SK-N-SH treated with all-trans-retinoic acid at 6 μM for 48 hours (cell line): Measurements from ENCODE around the gene OPN4.

Source experiments
- ATAC-seq: fragments of 200-7000 bp; cut with Tn5 transposase; 3 replicates; pipeline ENCODE4 v1.9.1; 2020; ENCODE audit warnings: mild to moderate bottlenecking, moderate library complexity
- ARNTL ChIP-seq: fragments of 450-650 bp; formaldehyde crosslinking; IDR thresholded peaks from 2 replicates; pipeline ENCODE4 v1.5.0; 2020; ENCODE audit warnings: low read depth, mild to moderate bottlenecking, moderate library complexity, borderline replicate concordance
- BACH2 ChIP-seq: fragments of 250-450 bp; sonication (Bioruptor Pico); IDR thresholded peaks from 2 replicates; pipeline ENCODE4 v1.9.0; 2021; ENCODE audit warnings: mild to moderate bottlenecking, borderline replicate concordance
- CSDC2 ChIP-seq: fragments of 250-450 bp; sonication (Bioruptor Pico); IDR thresholded peaks from 2 replicates; pipeline ENCODE4 v1.5.0; 2020; ENCODE audit warnings: mild to moderate bottlenecking, moderate library complexity
- ESRRG ChIP-seq: fragments of 250-450 bp; sonication (Bioruptor Pico); IDR thresholded peaks from 2 replicates; pipeline ENCODE4 v1.6.1; 2021; ENCODE audit warnings: mild to moderate bottlenecking
- GLIS3 ChIP-seq: fragments of 250-450 bp; sonication (Bioruptor Pico); IDR thresholded peaks from 2 replicates; pipeline ENCODE4 v1.5.0; 2020; ENCODE audit warnings: mild to moderate bottlenecking, moderate library complexity
- ISL1 ChIP-seq: fragments of 250-450 bp; sonication (Bioruptor Pico); IDR thresholded peaks from 2 replicates; pipeline ENCODE4 v2.1.2; 2022; ENCODE audit warnings: mild to moderate bottlenecking, moderate library complexity
- OSR1 ChIP-seq: fragments of 250-450 bp; sonication (Bioruptor Pico); IDR thresholded peaks from 2 replicates; pipeline ENCODE4 v1.8.0; 2022; ENCODE audit warnings: moderate library complexity, mild to moderate bottlenecking, inconsistent platforms
- PPARA ChIP-seq: fragments of 250-450 bp; sonication (Bioruptor Pico); IDR thresholded peaks from 2 replicates; pipeline ENCODE4 v1.5.0; 2020; ENCODE audit warnings: mild to moderate bottlenecking, borderline replicate concordance
- RARB ChIP-seq: fragments of 250-450 bp; sonication (Bioruptor Pico); IDR thresholded peaks from 2 replicates; pipeline ENCODE4 v1.8.0; 2021; ENCODE audit warnings: mild to moderate bottlenecking, moderate library complexity
- SNAI2 ChIP-seq: fragments of 250-450 bp; sonication (Bioruptor Pico); IDR thresholded peaks from 2 replicates; pipeline ENCODE4 v1.5.0; 2020; ENCODE audit warnings: mild to moderate bottlenecking, moderate library complexity
- TCF4 ChIP-seq: fragments of 250-450 bp; sonication (Bioruptor Pico); IDR thresholded peaks from 2 replicates; pipeline ENCODE4 v1.8.0; 2021; ENCODE audit warnings: mild to moderate bottlenecking, moderate library complexity, borderline replicate concordance
- TOX ChIP-seq: fragments of 250-450 bp; sonication (Bioruptor Pico); IDR thresholded peaks from 2 replicates; pipeline ENCODE4 v1.8.0; 2021; ENCODE audit warnings: mild to moderate bottlenecking, moderate library complexity, borderline replicate concordance
- ZC3H10 ChIP-seq: fragments of 250-450 bp; sonication (Bioruptor Pico); IDR thresholded peaks from 2 replicates; pipeline ENCODE4 v1.5.1; 2021; ENCODE audit warnings: mild to moderate bottlenecking, moderate library complexity
- ZFP3 ChIP-seq: fragments of 250-450 bp; sonication (Bioruptor Pico); IDR thresholded peaks from 2 replicates; pipeline ENCODE4 v1.5.0; 2020; ENCODE audit warnings: mild to moderate bottlenecking, moderate library complexity
- ZFP30 ChIP-seq: fragments of 450-650 bp; formaldehyde crosslinking; IDR thresholded peaks from 2 replicates; pipeline ENCODE4 v1.5.0; 2022; ENCODE audit warnings: mild to moderate bottlenecking, moderate library complexity
- ZNF565 ChIP-seq: fragments of 450-650 bp; formaldehyde crosslinking; conservative IDR thresholded peaks from 2 replicates; pipeline ENCODE4 v1.5.0; 2020; ENCODE audit warnings: low read depth, mild to moderate bottlenecking, moderate library complexity
- ZNF70 ChIP-seq: fragments of 450-650 bp; formaldehyde crosslinking; IDR thresholded peaks from 2 replicates; pipeline ENCODE4 v1.5.0; 2020; ENCODE audit warnings: mild to moderate bottlenecking, moderate library complexity
- ZNF8 ChIP-seq: fragments of 450-650 bp; formaldehyde crosslinking; IDR thresholded peaks from 2 replicates; pipeline ENCODE4 v1.5.0; 2020; ENCODE audit warnings: mild to moderate bottlenecking, moderate library complexity
- TF ChIP-seq, protein P1 (sequence below): fragments of 250-450 bp; sonication (Bioruptor Pico); IDR thresholded peaks from 2 replicates; pipeline ENCODE4 v1.5.1; 2020; ENCODE audit warnings: low read depth, mild to moderate bottlenecking, moderate library complexity
- TF ChIP-seq, protein P2 (sequence below): fragments of 250-450 bp; sonication (Bioruptor Pico); IDR thresholded peaks from 2 replicates; pipeline ENCODE4 v1.5.0; 2020; ENCODE audit warnings: mild to moderate bottlenecking, moderate library complexity
- TF ChIP-seq, protein P3 (sequence below): fragments of 250-450 bp; sonication (Bioruptor Pico); IDR thresholded peaks from 2 replicates; pipeline ENCODE4 v1.8.0; 2021; ENCODE audit warnings: low read depth, mild to moderate bottlenecking, moderate library complexity, borderline replicate concordance
- TF ChIP-seq, protein P4 (sequence below): fragments of 250-450 bp; sonication (Bioruptor Pico); IDR thresholded peaks from 2 replicates; pipeline ENCODE4 v1.5.1; 2021; ENCODE audit warnings: mild to moderate bottlenecking, moderate library complexity
- TF ChIP-seq, protein P5 (sequence below): fragments of 250-450 bp; sonication (Bioruptor Pico); IDR thresholded peaks from 2 replicates; pipeline ENCODE4 v1.8.0; 2020; ENCODE audit warnings: mild to moderate bottlenecking, moderate library complexity, borderline replicate concordance

The OPN4 gene

DNA sequence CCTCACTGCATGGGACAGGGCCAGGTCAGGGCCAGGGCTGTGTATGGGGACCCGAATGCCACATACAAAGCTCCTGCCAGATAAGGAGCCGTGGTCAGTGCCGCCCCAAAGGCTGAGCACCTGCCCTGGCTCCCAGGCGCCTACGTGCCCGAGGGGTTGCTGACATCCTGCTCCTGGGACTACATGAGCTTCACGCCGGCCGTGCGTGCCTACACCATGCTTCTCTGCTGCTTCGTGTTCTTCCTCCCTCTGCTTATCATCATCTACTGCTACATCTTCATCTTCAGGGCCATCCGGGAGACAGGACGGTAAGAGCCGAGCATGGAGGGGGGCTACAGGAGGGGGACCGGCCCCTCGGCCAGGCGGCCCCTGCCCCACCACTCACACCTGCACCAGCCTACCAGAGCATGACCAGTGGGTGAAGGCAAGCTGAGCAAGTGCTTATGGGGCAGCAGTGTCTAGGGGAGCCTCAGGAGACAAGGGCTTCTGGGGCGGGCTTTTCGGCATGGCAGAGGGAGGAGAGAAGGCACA, 4.9 kb downstream of the OPN4 start:
- no peak for ATAC-seq
- TF ChIP-seq PPARA: no peak
- no peak for TF ChIP-seq ZNF8 (CRISPR knock-in tag)
- no peak for TF ChIP-seq ZFP3 (CRISPR knock-in tag)
- TF ChIP-seq, protein P1, sequence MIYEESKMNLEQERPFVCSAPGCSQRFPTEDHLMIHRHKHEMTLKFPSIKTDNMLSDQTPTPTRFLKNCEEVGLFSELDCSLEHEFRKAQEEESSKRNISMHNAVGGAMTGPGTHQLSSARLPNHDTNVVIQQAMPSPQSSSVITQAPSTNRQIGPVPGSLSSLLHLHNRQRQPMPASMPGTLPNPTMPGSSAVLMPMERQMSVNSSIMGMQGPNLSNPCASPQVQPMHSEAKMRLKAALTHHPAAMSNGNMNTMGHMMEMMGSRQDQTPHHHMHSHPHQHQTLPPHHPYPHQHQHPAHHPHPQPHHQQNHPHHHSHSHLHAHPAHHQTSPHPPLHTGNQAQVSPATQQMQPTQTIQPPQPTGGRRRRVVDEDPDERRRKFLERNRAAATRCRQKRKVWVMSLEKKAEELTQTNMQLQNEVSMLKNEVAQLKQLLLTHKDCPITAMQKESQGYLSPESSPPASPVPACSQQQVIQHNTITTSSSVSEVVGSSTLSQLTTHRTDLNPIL (CRISPR knock-in tag): no peak
- TF ChIP-seq, protein P2, sequence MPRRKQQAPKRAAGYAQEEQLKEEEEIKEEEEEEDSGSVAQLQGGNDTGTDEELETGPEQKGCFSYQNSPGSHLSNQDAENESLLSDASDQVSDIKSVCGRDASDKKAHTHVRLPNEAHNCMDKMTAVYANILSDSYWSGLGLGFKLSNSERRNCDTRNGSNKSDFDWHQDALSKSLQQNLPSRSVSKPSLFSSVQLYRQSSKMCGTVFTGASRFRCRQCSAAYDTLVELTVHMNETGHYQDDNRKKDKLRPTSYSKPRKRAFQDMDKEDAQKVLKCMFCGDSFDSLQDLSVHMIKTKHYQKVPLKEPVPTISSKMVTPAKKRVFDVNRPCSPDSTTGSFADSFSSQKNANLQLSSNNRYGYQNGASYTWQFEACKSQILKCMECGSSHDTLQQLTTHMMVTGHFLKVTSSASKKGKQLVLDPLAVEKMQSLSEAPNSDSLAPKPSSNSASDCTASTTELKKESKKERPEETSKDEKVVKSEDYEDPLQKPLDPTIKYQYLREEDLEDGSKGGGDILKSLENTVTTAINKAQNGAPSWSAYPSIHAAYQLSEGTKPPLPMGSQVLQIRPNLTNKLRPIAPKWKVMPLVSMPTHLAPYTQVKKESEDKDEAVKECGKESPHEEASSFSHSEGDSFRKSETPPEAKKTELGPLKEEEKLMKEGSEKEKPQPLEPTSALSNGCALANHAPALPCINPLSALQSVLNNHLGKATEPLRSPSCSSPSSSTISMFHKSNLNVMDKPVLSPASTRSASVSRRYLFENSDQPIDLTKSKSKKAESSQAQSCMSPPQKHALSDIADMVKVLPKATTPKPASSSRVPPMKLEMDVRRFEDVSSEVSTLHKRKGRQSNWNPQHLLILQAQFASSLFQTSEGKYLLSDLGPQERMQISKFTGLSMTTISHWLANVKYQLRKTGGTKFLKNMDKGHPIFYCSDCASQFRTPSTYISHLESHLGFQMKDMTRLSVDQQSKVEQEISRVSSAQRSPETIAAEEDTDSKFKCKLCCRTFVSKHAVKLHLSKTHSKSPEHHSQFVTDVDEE: no peak
- no peak for TF ChIP-seq CSDC2 (CRISPR knock-in tag)
- TF ChIP-seq SNAI2 (CRISPR knock-in tag): no peak
- TF ChIP-seq ISL1 (CRISPR knock-in tag): no peak
- TF ChIP-seq, protein P3, sequence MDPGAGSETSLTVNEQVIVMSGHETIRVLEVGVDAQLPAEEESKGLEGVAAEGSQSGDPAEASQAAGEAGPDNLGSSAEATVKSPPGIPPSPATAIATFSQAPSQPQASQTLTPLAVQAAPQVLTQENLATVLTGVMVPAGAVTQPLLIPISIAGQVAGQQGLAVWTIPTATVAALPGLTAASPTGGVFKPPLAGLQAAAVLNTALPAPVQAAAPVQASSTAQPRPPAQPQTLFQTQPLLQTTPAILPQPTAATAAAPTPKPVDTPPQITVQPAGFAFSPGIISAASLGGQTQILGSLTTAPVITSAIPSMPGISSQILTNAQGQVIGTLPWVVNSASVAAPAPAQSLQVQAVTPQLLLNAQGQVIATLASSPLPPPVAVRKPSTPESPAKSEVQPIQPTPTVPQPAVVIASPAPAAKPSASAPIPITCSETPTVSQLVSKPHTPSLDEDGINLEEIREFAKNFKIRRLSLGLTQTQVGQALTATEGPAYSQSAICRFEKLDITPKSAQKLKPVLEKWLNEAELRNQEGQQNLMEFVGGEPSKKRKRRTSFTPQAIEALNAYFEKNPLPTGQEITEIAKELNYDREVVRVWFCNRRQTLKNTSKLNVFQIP (CRISPR knock-in tag): no peak
- TF ChIP-seq, protein P4, sequence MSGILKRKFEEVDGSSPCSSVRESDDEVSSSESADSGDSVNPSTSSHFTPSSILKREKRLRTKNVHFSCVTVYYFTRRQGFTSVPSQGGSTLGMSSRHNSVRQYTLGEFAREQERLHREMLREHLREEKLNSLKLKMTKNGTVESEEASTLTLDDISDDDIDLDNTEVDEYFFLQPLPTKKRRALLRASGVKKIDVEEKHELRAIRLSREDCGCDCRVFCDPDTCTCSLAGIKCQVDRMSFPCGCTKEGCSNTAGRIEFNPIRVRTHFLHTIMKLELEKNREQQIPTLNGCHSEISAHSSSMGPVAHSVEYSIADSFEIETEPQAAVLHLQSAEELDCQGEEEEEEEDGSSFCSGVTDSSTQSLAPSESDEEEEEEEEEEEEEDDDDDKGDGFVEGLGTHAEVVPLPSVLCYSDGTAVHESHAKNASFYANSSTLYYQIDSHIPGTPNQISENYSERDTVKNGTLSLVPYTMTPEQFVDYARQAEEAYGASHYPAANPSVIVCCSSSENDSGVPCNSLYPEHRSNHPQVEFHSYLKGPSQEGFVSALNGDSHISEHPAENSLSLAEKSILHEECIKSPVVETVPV: no peak
- TF ChIP-seq BACH2 (CRISPR knock-in tag): no peak
- TF ChIP-seq ZNF565 (CRISPR knock-in tag): no peak
- TF ChIP-seq GLIS3: no peak
- TF ChIP-seq TCF4 (CRISPR knock-in tag): no peak
- no peak for TF ChIP-seq RARB (CRISPR knock-in tag)
- no peak for TF ChIP-seq OSR1 (CRISPR knock-in tag)
- TF ChIP-seq TOX (CRISPR knock-in tag): no peak
- TF ChIP-seq ZFP30 (CRISPR knock-in tag): no peak
- TF ChIP-seq ESRRG: no peak
- TF ChIP-seq, protein P5, sequence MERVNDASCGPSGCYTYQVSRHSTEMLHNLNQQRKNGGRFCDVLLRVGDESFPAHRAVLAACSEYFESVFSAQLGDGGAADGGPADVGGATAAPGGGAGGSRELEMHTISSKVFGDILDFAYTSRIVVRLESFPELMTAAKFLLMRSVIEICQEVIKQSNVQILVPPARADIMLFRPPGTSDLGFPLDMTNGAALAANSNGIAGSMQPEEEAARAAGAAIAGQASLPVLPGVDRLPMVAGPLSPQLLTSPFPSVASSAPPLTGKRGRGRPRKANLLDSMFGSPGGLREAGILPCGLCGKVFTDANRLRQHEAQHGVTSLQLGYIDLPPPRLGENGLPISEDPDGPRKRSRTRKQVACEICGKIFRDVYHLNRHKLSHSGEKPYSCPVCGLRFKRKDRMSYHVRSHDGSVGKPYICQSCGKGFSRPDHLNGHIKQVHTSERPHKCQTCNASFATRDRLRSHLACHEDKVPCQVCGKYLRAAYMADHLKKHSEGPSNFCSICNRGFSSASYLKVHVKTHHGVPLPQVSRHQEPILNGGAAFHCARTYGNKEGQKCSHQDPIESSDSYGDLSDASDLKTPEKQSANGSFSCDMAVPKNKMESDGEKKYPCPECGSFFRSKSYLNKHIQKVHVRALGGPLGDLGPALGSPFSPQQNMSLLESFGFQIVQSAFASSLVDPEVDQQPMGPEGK (CRISPR knock-in tag): no peak

DNA sequence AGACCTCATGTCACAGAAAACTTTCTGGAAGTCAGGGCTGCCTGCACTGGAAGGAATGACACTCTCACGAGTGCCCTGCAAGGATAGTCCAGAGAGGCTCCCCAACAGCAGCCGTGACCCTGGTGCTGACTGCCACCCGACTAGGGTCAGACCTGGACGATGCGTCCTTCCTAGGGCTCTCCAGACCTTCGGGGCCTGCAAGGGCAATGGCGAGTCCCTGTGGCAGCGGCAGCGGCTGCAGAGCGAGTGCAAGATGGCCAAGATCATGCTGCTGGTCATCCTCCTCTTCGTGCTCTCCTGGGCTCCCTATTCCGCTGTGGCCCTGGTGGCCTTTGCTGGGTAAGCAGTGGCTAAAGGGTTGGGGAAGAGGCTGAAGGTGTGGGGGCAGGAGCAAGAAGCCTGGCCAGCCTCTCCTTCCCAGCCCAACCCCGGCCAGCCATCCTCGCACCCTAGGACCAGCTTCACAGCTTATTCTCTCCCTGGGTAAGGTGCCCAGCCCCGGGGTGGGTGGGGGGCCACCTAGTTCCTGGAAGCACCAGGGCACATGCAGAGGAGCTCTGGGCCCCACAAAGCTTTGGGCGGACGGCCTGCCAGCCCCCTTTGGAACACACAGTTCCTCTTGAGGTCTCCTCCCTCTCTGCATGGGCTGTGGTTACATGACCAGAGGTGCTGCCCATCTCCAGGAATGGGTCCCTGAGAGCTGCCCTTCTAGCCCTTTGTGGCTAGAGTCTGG, 5.5 kb downstream of the OPN4 start:
- no peak for ATAC-seq
- TF ChIP-seq TCF4 (CRISPR knock-in tag): no peak
- TF ChIP-seq ISL1 (CRISPR knock-in tag): no peak
- TF ChIP-seq BACH2 (CRISPR knock-in tag): no peak
- no peak for TF ChIP-seq ZFP3 (CRISPR knock-in tag)
- TF ChIP-seq GLIS3: no peak
- TF ChIP-seq ZC3H10: no peak
- TF ChIP-seq CSDC2 (CRISPR knock-in tag): no peak
- TF ChIP-seq, protein P4: no peak
- TF ChIP-seq OSR1 (CRISPR knock-in tag): no peak
- TF ChIP-seq ARNTL (CRISPR knock-in tag): no peak
- no peak for TF ChIP-seq ZNF70 (CRISPR knock-in tag)
- TF ChIP-seq PPARA: no peak
- TF ChIP-seq, protein P3 (CRISPR knock-in tag): no peak
- TF ChIP-seq RARB (CRISPR knock-in tag): no peak
- no peak for TF ChIP-seq SNAI2 (CRISPR knock-in tag)
- TF ChIP-seq ZFP30 (CRISPR knock-in tag): no peak
- TF ChIP-seq TOX (CRISPR knock-in tag): no peak
